Right lobe of liver (tissue), 6 donors: ENCODE data around the gene CREBL2. TPM values are rescaled to one million over a fixed set of nuclear protein-coding genes. Genes with fewer than 3 reads are reported as not detected.

Source experiments
- ATAC-seq, 4 donors: fragments of 200-7000 bp; cut with Tn5 transposase; one replicate each; pipeline ENCODE4 v1.9.1; 2020; ENCODE audit warnings: mild to moderate bottlenecking in 4 of 4, moderate library complexity in 4 of 4
- DNase-seq, 3 donors: peaks; one replicate each; pipeline ENCODE4 v3.0.0-alpha.2; 2020
- H3K27ac ChIP-seq, 3 donors: fragments of 200-600 bp; one replicate each; pipeline ENCODE4 v1.8.0; 2022
- H3K27me3 ChIP-seq, 2 donors: fragments of 200-600 bp; one replicate each; pipeline ENCODE4 v1.8.0; 2022
- H3K36me3 ChIP-seq, 4 donors: fragments of 200-600 bp; sonication (generic) in 1 of 4; one replicate each; pipeline versions ENCODE4 v1.5.1 to v1.8.0; 2017 to 2022; ENCODE audit warnings: control low read depth in 1 of 4
- H3K4me1 ChIP-seq, 4 donors: fragments of 200-600 bp; sonication (generic) in 1 of 4; one replicate each; pipeline versions ENCODE4 v1.5.1 to v1.8.0; 2017 to 2022; ENCODE audit warnings: control low read depth in 1 of 4
- H3K4me3 ChIP-seq, 3 donors: fragments of 200-600 bp; one replicate each; pipeline ENCODE4 v1.8.0; 2022
- H3K9me3 ChIP-seq, 4 donors: fragments of 200-600 bp; sonication (generic) in 1 of 4; one replicate each; pipeline versions ENCODE4 v1.5.1 to v1.8.0; 2017 to 2022; ENCODE audit warnings: control low read depth in 1 of 4
- CTCF ChIP-seq, 4 donors: fragments of 200-600 bp in 3 of 4; fragments of 450-650 bp in 1 of 4; IDR thresholded peaks; one replicate each; pipeline versions ENCODE4 v1.5.1 to v1.8.0; 2016 to 2022; ENCODE audit warnings: antibody characterized with exemption in 4 of 4, mild to moderate bottlenecking in 2 of 4
- POLR2A ChIP-seq: fragments of 450-650 bp; IDR thresholded peaks from one replicate; pipeline ENCODE4 v1.6.1; 2017; ENCODE audit warnings: antibody characterized with exemption, mild to moderate bottlenecking
- WGBS: methylation state at CpG from one replicate; pipeline ENCODE4 v1.1.6; 2018; ENCODE audit warnings: low coverage, low lambda C conversion rate; ENCODE audit not compliant: insufficient coverage; ENCODE audit errors: missing lambda C conversion rate; 5-methylcytosine and 5-hydroxymethylcytosine counted together
- intact Hi-C, 2 donors: fragments of 100-400 bp; cut with DNase I; formaldehyde crosslinking; loops; one replicate each; pipeline versions ENCODE4 v1.11.2 to v1.14.1; 2022
- total RNA-seq, 6 experiments: library from RNA; depleted of rRNA in 2 of 6; stranded (reverse); fragments of >200 nt in 2 of 6; fragmentation: NEBNext Ultra II Directional in 3 of 6; extraction: Animal tissue kit (Norgen Biotek cat#: 25700) in 3 of 6; gene quantifications; one replicate each; pipeline versions ENCODE4 v1.1.0 to v1.2.4, GENCODE V29; 2016 to 2023
- donor health status: DM: no; HTN: yes; CAD: no.
- donor health status: DM: no; HTN: no; CAD: no.
- donor health status: DM: no; HTN: no; CAD: no.
- donor health status: DM: no; HTN: yes; CAD: no.
- donor health status: DM: no; HTN: yes; CAD: no.

CREBL2 gene
- total RNA-seq, 6 experiments from 2014 or later = 24.3 to 28.5 (median 26.8) TPM

GRCh38 chr12:12654691-12655460 lies 43.2 kb downstream of the CREBL2 start:
- intact Hi-C loops = no loop called here
- DNase-seq (no peak), ATAC-seq (no peak)
- Histone ChIP-seq H3K27me3 (no peaks in the 10 kb centered on the region), H3K4me3 (no peak overlapping the region), H3K36me3 (no peaks in the 10 kb centered on the region), H3K27ac (no peak overlapping the region), H3K9me3 (peaks cover 0 to under 1% (median 0%) of the 10 kb centered on the region in 4 donors), H3K4me1 (peaks cover 0 to 7% (median 0%) of the 10 kb centered on the region in 4 donors)
- TF ChIP-seq POLR2A (no peak), CTCF (IDR thresholded peaks at IDR 0.05) (no peak)
- 50% methylated on average over 3 of the region's 3 CpGs for WGBS

GRCh38 chr12:12660201-12660600 lies 48.5 kb downstream of the CREBL2 start:
- WGBS = 47% methylated on average over 2 of the region's 3 CpGs
- Histone ChIP-seq H3K9me3 (no peaks in the 10 kb centered on the region), H3K27me3 (no peaks in the 10 kb centered on the region), H3K36me3 (no peaks in the 10 kb centered on the region), H3K4me1 (peaks cover 0 to 7% (median 0%) of the 10 kb centered on the region in 4 donors), H3K4me3 (no peak overlapping the region), H3K27ac (no peak overlapping the region)
- no peak for DNase-seq
- ATAC-seq = no peak
- intact Hi-C loops = no loop called here
- TF ChIP-seq CTCF (IDR thresholded peaks at IDR 0.05) (no peak), POLR2A (no peak)

GRCh38 chr12:12661086-12661856 lies 49.6 kb downstream of the CREBL2 start:
- no peak for DNase-seq
- intact Hi-C loops = no loop called here
- TF ChIP-seq POLR2A (no peak), CTCF (IDR thresholded peaks at IDR 0.05) (no peak)
- WGBS = 70% methylated on average over 7 of the region's 7 CpGs
- H3K9me3 ChIP-seq = no peaks in the 10 kb centered on the region
- H3K36me3 ChIP-seq = no peaks in the 10 kb centered on the region
- H3K4me1 ChIP-seq = no peaks in the 10 kb centered on the region
- ATAC-seq = no peak
- no peak overlapping the region for H3K4me3 ChIP-seq
- H3K27me3 ChIP-seq = no peaks in the 10 kb centered on the region
- no peak overlapping the region for H3K27ac ChIP-seq

- Histone ChIP-seq H3K36me3 (no peaks in the 10 kb centered on the region), H3K4me1 (no peaks in the 10 kb centered on the region), H3K27ac (no peak overlapping the region), H3K4me3 (no peak overlapping the region), H3K9me3 (no peaks in the 10 kb centered on the region), H3K27me3 (no peaks in the 10 kb centered on the region)
- intact Hi-C loops = no loop called here
- WGBS = 92% methylated on average over 13 of the region's 15 CpGs
- TF ChIP-seq POLR2A = no peak
- no peak for TF ChIP-seq CTCF (IDR thresholded peaks at IDR 0.05)
- no peak for ATAC-seq
- no peak for DNase-seq
Measured at GRCh38 chr12:12663644-12664294, 52.1 kb downstream of the CREBL2 start.
